ENCODE measurements around the gene SKOR2.
"Not testable (repeated sequence)": the region's sequence is repeated elsewhere in the genome, so short reads cannot be mapped to it uniquely, and the experiment has no call there.

Gene SKOR2

GRCh38 chr18:47187721-47188120, 63.7 kb downstream of the SKOR2 start:
- DNase-seq = no peak

GRCh38 chr18:47184419-47185050, 66.9 kb downstream of the SKOR2 start:
- no peak for DNase-seq

- not testable (repeated sequence) for DNase-seq
Observed at GRCh38 chr18:47182156-47182555, 69.3 kb downstream of the SKOR2 start.

GRCh38 chr18:47180765-47181164, 70.7 kb downstream of the SKOR2 start:
- no peak for DNase-seq

GRCh38 chr18:47179520-47179919, 71.9 kb downstream of the SKOR2 start:
- DNase-seq = no peak

GRCh38 chr18:47175898-47176575, 75.4 kb downstream of the SKOR2 start, which contains the start of gene IER3IP1:
Gene IER3IP1, minus strand, starts transcription at chr18:47176364. Its CDS starts 87 bp downstream, at chr18:47176277.
- peak; percentile 85 for DNase-seq

- DNase-seq = no peak
Observed at GRCh38 chr18:47175283-47175897, 76.1 kb downstream of the SKOR2 start.

GRCh38 chr18:47174545-47175116, 76.8 kb downstream of the SKOR2 start:
- DNase-seq = no peak

- no peak for DNase-seq
Observed at GRCh38 chr18:47172476-47172875, 79.0 kb downstream of the SKOR2 start.

- DNase-seq = no peak
Observed at GRCh38 chr18:47168913-47169312, 82.5 kb downstream of the SKOR2 start.

- no peak for DNase-seq
Observed at GRCh38 chr18:47168509-47168908, 83.0 kb downstream of the SKOR2 start.

- DNase-seq = no peak
Observed at GRCh38 chr18:47166294-47166693, 85.2 kb downstream of the SKOR2 start.

GRCh38 chr18:47163241-47163640, 88.2 kb downstream of the SKOR2 start:
- DNase-seq = no peak

- DNase-seq = no peak
Observed at GRCh38 chr18:47160256-47160655, 91.2 kb downstream of the SKOR2 start.

GRCh38 chr18:47158404-47158803, 93.1 kb downstream of the SKOR2 start:
- not testable (repeated sequence) for DNase-seq
